ENCODE results near the gene CEMIP.

GRCh38 chr15:80744826-80745225 lies 34.3 kb upstream of the CEMIP start:
- TF ChIP-seq CTCF (IDR thresholded peaks at IDR 0.05) (no peak), POLR2A (IDR thresholded peaks at IDR 0.05) (no peak)
